DMS153 treated with DMSO at 0.1 percent for 48 hours (cell line): Measurements from ENCODE around the gene COLEC12.

Experiments used
- DNase-seq: peaks from one replicate; lab custom pipeline; 2025; ENCODE audit not compliant: unreplicated experiment; lab: John Stamatoyannopoulos, UW

The COLEC12 gene

DNA sequence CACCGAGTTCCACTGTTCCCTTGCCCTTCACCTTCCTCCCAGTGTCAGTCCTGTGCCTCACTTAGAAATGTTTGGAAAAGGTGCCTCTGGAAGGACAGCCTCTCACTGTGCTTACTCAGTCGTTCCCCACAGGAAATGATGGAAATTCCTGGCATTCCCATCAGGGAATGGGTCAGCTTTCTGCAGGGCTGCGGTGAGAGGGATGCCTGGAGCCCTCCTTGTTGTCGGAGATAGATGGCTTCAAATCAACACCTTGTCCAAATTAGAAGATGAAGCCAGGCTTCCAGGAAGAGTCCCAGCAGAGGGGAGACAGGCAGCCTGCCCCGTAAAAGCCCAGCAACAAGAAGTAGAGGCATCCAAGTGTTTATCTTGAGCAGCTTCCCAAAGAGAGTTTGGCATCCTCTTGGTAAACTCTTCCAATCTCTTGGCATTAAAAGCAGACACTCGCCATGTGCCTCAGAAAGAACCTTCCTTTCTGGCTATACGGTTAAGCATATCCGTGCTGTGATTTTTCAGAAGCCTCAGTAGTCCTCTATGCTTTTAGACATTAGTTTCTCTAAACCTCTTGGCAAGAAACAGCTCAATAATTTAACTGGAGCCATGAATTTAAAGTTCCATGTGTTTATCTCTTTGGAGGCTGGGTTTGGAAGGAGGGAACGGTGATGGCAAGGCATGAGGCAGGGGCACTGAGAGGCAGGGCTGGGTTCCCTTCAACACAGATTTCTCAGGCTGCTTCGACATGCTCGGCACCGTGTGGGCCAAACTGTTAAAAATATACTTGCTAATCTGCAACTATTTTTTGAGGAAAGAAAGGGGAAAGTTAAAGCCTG lies 25.1 kb downstream of the COLEC12 start:
- DNase-seq, result no peak

DNA sequence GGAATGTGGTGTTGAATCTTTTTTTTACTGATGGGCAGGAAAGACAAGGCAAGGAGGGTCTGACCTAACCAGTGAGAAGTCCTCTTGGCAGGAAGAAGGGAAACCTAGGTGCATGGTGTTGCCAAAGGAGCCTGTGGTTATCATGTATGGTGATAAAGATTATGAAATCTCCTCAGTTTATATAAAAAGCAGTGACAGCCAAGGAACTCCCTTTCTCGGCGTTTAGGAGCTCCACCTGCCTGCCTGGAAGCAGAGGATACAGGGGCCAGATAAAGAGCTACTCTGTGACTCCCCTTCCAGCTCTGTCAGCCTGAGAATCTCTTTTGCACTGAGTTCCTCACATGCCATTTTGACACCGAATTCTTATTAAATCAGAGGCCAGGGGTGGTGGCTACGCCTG lies 26.1 kb downstream of the COLEC12 start:
- DNase-seq, result no peak

DNA sequence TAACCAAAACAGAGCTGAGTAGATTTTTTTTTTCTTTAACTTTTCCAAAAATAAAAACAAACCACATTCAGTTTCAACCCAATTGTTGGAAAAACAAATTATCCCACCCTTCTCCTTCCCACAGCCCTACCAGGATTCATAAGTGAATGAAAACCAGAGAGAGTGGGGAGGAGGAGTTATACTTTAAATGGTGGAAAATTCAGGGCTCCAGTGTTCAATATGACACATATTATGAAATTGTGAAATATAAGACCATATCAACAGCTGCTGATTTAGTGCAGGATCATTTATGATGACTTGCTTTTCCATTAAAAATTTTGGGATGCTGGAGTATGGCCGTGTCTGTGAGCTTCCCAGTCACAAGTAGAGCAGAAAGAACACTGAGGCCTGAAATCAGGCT lies 26.7 kb downstream of the COLEC12 start:
- DNase-seq, result no peak

- DNase-seq, result no peak
These were observed 28.8 kb downstream of the COLEC12 start for GRCh38 chr18:471716-472115.

DNA sequence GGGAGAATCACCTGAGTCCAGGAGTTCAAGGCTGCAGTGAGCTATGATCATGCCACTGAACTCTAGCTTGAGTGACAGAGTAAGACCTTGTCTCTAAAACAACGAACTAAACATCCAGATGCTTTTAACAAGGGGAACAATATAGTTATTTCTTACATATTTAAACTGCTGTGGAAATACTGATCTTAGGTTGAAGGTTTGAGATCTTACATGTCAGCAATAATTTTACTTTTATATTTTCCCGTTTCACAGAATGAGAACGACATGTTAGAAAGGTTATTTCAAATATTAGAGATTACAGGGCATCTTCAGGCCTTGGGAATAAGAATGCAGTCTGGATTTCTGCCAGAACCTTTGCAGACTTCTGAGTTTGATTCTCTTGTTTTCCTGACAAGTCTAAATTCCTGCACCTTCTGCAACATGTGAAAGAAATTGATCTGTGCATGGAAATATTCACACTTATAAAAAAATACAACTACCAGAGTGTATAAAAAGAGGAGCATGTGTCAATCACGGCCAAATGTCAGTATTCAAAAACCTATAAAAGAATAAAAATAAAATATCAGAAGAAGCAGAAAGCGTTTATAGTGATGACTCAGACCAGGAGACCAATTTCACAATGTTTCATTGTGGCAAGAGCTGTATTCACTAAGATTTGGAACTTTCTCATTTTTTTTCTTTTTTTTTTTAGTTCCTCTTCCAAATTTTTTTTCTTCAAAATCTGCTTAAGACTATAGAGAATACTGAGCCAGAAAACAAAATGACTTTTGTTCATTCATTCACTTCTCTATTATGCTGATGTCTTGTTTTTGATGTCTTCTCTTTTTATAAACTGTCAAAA lies 29.6 kb downstream of the COLEC12 start:
- no peak for DNase-seq

- no peak for DNase-seq
These were observed 31.3 kb downstream of the COLEC12 start for GRCh38 chr18:468955-469790.

GRCh38 chr18:463827-464541 lies 36.5 kb downstream of the COLEC12 start:
- no peak for DNase-seq

DNA sequence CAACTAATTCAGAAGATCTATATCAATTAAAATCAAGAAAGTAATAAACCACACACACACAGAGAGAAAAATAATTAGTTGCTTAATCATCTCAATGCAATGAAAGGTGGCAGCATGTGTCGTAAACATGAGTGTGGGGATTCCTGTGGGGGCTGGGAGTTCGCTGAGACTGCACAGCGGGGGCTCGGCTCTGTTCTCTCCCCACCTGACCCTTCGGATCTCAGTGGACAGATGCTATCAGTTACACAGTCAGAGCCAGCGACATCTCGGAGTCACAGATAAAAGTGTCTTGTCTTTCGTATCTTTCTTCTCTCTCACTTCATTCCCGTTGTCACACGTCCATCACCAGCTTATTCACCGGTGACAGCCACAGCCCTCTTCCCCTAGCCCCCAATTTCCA lies 37.1 kb downstream of the COLEC12 start:
- DNase-seq, result no peak

DNA sequence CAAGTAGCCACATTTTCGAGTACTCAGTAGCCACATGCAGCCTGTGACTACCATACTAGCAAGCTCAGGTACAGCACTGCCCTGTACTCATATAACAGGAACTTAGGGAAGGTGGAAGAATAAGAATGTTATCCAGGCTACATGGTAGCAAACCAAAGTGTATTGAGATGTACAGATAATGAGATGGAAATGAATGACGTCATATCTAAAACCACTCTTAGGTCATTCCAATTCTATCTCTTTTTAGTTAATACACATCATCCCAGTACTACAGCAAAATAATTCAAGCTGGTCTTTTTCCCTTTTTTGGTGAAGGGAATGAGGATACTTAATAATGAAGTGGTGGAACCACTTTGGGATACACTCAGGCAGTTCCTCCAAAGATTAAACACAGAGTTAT lies 38.7 kb downstream of the COLEC12 start:
- no peak for DNase-seq

DNA sequence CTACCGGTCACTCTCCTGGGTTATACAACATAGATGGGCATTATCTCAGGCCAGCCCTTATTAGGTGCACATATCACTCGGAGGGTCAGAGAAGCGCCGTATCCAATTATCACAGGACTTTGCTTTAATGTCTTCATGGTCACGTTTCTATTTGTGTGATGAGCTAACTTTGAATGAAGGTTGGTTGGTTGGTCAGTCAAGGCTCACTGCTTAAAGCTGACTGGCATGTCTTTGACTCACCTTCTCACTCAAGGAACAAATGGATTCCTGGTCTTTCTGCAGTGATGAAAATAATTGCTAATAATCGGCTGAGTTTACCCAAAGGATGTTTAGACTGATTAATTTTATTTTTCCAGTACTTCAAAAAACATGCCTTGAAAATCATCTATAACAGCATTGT lies 39.7 kb downstream of the COLEC12 start:
- DNase-seq, result no peak

GRCh38 chr18:459814-460593 lies 40.5 kb downstream of the COLEC12 start:
- no peak for DNase-seq

DNA sequence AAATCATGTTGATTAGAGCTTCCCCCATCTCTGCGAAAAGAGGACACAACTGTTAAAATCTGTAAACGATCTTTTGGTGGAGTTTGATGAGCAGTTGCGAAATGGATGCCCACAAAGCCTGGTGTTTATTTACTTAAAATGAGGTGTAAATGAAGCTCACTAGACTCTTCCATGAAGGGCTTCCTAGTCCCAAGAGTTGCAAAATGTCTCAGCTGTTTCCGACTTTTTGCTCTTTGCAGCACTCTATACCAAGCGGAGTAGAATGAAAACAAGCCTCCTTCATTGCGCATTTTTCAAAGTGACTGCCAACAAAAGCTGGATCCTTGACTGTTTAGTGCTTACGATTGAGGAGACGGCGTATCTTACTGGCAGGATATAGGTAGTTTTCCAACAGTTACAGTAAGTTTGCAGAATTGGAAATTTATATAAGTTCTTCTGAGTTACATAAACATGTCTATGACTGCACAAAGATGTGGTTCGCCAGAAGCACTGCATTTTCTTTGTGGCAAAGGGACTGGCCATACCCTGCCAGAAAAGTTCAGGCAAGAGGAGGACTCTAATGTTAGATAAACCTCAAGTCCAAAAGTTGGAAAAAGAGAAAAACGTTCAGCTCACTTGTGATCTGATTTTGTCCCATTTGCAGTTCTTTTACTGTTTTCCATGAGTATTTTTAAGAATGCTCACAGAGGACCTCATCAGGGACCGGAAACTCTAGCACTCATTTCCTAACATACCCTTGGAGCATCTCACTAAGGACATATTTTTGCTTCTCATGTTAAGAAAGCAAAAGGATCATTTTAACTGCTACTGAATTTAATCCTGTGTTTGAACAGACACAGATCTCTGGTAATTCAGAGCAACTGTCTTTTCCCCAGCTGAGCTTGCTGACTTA lies 42.7 kb downstream of the COLEC12 start:
- DNase-seq, result no peak

- no peak for DNase-seq
These were observed 43.4 kb downstream of the COLEC12 start for GRCh38 chr18:457140-457519.

- DNase-seq, result no peak
These were observed 44.0 kb downstream of the COLEC12 start for GRCh38 chr18:456361-457139.

DNA sequence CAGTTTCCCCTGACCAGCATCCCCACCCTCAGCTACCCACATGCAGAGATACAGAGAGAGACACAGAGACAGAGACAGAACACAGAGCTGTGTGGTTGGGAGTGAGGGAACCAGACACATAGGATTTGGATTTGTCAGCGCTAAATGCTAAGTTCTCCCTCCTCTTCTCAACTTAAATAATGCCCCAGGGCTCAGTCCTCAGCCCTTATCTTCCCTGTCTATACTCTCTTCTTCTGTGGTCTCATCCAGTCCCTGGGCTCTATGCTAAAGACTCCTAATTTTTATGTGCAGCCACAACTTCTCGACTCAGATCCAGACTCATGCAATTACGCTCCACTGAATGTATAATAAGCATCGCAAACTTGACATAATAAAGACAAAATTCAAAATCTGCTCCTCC lies 47.1 kb downstream of the COLEC12 start:
- no peak for DNase-seq

DNA sequence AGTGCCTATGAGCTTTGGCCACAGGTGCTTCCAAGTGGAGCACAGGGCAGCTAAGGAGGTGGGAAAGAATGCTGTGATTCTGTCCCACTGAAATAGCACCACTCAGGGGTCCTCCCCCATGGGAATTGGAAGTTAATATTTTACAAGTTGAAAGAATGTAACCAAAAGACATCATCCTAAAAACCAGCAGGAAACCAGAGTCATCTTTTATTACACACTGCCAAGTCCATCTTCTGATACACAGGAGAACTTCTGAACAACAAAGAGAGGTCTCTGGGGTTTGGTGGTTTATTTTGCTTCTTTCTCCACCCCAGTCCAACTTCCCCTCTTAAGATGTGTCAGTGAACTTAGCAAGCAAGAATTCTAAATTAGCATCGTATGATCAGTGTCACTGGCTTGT lies 47.7 kb downstream of the COLEC12 start:
- no peak for DNase-seq

- no peak for DNase-seq
These were observed 51.1 kb downstream of the COLEC12 start for GRCh38 chr18:449374-449773.

- DNase-seq, result no peak
These were observed 52.2 kb downstream of the COLEC12 start for GRCh38 chr18:448116-448790.
